Stimulated activated CD4-positive, alpha-beta T cell treated with anti-CD3 and anti-CD28 coated beads, Interleukin-15, amount 100 ng/mL, for 24 hours (primary cell): Measurements from ENCODE around the gene CXCR6.
A peak's percentile ranks its signal among the peaks of the same experiment; 100 is the strongest.
"Not testable (repeated sequence)": the region's sequence is repeated elsewhere in the genome, so short reads cannot be mapped to it uniquely, and the experiment has no call there.

Source experiments
- DNase-seq: peaks from one replicate; pipeline ENCODE4 v3.0.0-alpha.2; 2020

Gene CXCR6

DNA sequence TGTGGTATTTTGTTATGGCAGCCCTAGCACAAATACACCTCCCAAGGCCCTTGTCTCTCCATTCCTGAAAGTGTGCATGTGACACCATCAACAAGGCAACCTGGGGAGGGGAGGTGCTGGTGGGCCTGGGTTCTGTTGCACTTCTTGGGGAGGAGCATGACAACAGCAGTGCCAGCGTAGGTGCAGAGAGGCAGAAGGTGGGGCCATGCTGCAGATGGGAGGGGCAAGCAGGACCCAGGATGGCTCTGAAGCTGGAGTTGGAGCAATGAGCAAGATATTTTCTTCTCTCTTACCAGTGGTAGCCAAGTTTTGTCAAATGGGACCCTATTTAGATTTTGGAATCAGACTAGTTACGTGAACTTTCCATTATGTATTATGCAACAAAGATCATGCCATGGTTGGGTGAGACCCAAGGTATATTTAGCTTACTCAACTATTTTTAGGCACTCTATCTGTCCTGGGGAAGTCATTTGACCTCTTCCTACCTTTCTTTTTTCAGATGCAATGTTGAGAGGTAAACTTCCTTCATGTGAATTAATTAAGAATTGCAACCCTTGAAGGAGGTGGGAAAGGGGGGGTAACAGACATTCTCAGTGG, 49.0 kb downstream of the CXCR6 start:
- DNase-seq, result no peak

DNA sequence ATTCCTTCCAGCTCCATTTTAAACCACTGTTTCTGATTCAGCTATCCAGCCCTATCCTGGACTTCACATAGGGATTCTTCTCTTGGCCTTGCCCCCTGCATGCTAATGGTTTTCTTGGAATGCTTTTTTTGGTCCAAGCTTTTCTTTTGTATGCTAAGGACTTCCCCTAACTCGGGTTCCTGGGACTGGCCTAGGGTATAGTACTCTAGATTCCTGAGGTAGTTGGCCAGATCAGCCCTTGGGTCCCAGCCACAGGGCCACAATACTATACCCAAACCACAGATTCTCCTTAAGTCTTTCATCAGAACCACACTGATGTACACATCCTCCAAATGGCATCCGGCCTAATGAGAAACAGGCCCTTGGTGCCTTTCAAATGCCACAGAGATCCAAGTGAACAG, 49.6 kb downstream of the CXCR6 start:
- DNase-seq, result no peak

DNA sequence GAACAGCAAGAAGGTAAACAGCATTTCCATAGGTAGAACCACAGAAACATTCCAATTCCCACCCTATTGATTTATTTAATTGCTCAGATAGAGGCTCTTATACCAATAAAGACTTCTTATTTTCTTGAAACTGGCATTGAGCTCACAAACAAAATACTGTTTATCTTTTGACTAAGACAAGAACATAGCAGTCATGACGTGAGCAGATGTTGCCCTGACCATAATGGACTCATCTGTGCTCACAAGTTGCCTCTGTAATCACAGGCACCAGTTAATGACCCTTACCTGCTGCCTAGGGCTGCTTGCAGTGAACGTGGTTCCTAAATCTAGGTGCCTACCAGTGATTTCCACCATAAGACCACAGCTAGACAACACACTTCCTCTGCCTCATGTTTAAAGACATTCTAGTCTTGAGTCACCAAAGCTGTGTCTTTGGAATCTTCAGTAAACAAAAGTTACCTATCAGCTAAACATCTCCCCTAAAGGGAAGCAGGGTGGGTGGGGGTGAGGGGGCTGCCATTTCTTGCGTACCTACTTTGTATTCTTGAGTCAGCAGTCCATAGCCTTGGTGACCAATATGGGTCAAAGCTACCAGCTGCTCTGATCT, 50.3 kb downstream of the CXCR6 start:
- no peak for DNase-seq

DNA sequence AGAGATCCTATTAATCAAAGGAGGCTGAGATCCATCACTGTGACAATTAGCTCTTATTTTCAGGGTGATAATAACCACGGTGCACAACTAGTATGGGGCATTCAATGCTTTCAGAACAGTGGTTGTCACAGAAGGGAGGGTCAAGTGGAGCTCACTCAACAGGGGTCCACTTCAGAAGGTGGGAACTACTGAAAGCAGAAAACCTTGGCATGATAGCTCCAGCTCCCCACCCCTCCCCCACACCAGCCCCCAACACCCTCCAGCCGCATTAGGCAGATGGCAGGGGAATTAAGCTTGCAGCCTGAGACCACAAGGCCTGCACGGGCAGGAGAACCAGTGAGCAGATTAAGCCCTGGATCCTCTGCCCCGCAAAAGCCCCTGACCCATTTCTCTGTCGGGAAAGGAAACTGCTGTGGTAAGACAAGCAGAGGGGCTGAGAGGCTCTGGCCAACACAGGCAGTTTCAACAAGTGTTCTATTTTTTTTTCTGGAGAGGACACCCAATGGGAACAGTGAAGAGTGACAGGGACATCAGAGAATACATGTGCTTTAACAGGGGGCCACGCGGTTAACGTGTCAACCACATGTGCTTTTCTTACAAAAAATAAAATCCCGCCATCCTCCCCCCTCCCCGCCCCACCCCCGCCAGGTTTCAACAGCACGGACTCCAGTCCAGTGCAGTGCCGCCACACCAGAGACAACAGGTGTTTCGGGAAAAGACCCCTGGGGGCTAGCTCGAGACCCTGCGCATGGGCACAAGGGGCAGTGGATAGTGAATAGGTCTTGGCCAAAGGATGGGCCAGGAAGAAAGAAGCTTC, 51.4 kb downstream of the CXCR6 start:
- peak; percentile 67 for DNase-seq

DNA sequence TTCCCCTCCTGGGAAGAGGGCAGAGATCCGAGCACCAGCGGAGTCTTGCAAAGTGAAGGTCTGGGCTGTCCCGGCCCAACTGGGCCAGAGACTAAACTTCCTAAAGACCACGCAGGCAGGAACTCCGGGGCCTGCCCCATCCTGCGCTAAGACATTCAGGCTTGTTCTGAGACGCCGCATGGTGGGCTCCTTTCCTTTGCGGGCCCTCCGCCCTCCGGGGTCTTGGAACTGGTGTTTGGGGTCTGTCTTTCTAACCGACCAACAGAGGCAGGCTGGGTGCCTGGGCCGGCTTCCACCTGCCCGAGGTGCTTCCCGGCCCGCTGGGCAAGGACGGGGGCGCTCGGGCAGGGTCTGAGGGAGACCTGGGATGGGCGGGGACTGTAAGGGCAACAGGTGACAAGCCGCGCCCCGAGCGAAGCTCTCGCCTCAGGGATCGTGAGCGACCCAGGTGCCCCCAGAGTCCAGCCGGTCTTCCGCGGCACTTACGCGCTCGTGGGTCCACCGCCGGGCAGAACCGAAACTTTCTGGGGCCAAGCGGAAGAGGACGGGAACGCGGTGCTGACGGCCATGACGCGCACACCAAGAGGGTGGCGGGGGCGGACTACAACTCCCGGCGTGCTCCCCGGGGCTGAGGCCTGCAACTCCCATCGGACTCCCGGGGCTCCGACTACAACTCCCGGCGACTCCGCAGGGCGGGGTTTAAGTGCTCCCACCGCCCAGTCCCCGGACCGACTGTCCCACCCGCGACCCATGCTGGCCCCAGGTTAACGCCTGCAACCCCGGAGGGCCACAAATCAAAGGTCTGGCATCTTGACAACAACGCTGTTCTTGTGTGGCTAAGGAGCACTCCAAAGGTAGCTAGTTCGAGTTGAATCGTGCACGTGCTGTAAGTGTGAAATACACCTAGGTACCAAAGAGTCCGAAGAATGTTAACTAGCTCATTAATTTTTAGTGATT, 52.2 kb downstream of the CXCR6 start, which contains the start of gene FYCO1:
Gene FYCO1 (minus strand): TSS at position 589 of the 957 bp plus-strand sequence. CDS start 10,914 bp downstream, outside the sequence.
- DNase-seq, result peak; percentile 96

DNA sequence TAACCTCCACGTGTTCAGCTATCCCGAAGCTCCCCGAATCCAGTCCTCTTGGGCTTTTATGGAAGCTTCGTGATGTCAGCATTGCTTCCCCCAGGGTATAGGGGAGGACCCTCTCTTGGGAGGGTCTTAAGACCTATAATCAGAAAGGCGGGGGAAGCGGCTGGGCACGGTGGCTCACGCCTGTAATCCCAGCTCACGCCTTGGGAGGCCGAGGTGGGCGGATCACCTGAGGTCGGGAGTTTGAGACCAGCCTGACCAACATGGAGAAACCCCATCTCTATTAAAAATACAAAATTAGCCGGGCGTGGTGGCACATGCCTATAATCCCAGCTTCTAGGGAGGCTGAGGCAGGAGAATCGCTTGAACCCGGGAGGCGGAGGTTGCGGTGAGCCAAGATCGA, 54.2 kb downstream of the CXCR6 start:
- not testable (repeated sequence) for DNase-seq

DNA sequence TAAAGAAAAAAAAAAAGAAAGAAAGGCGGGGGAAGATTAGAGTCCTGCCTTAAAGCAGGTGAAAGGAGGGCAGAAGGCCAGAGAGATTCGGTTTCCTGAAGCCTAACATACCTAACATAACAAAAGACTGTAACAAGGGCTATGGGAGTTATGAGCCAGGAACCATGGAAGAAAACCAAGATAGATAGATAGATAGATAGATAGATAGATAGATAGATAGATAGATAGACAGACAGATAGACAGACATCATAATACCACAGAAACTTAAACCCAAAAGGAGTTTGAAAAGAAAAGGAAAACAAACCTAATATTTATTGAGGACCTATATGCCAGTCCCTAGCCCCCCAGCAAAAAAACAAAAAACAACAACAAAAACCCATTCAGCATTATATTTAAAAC, 54.7 kb downstream of the CXCR6 start:
- DNase-seq, result no peak
